Inflammatory macrophage (primary cell): ENCODE results near the gene FUT6.
"Not testable (repeated sequence)": the region's sequence is repeated elsewhere in the genome, so short reads cannot be mapped to it uniquely, and the experiment has no call there.

Source experiments
- DNase-seq, 2 donors: peaks; one replicate each; pipeline ENCODE4 v3.0.0-alpha.2; 2020 to 2022
- total RNA-seq, 18 experiments: gene quantifications; one replicate each; lab custom pipeline; 2026; ENCODE audit warnings: mixed read lengths in 6 of 18, inconsistent platforms in 2 of 18; lab: John Stamatoyannopoulos, UW

The FUT6 gene, protein sequence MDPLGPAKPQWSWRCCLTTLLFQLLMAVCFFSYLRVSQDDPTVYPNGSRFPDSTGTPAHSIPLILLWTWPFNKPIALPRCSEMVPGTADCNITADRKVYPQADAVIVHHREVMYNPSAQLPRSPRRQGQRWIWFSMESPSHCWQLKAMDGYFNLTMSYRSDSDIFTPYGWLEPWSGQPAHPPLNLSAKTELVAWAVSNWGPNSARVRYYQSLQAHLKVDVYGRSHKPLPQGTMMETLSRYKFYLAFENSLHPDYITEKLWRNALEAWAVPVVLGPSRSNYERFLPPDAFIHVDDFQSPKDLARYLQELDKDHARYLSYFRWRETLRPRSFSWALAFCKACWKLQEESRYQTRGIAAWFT
- 0 to 0.16 (median 0.05) reads per million in 18 experiments for total RNA-seq

DNA sequence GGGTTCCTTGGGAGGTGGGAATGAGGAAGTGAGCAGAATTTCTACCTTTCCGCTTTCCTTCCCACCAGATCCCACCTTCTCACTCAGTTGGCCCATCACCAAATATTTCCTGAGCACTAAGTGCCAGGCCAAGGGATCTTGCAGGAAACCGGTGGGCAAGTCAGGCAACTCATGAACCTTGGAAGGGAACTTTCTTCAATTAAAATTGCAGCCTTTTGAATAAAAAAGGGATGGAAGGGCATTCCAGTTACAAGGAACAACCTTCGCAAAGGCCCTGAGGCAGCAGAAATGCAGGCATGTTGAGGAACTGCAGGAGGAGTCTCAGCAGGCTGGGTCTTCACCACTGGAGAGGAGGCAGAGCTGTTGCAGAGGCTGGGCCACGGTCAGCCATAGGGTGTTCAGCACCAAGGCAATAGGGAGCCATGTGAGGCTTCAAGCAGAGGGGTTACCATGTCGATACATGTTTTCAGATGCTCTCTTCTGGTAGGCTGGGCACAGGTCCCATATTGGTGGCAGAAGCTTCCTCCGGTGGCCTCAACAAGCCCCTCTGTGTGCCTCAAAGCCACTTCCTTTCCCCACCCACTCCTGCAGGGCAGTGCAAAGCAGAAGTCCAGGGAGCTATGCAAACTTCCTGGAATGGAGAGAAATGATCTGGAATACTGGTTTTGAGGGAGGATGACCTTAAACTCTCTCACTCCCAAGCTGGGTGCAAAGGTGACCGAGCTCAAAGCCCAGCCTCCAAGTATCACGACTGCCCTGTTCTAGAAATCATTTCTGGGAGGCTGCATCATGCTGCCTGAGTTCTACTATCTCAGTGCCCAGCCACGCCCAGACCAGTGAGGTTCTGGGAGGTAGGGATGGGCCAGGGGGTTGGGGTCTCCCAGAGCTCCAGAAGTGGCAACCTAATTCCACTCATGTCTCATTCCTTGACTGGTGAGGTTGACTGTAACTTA is at the start of gene FUT6:
TSS of gene FUT6 (minus strand) at position 638 of the 953 bp plus-strand sequence. CDS start 7,135 bp downstream, outside the sequence.
- peak; percentile 38 to 49 for DNase-seq

- DNase-seq: peak; percentile 16 to 37
These were observed 44.7 kb upstream of the FUT6 start for GRCh38 chr19:5884065-5884811.

- DNase-seq: not testable (repeated sequence)
These were observed 43.8 kb upstream of the FUT6 start for GRCh38 chr19:5883157-5883873.

DNA sequence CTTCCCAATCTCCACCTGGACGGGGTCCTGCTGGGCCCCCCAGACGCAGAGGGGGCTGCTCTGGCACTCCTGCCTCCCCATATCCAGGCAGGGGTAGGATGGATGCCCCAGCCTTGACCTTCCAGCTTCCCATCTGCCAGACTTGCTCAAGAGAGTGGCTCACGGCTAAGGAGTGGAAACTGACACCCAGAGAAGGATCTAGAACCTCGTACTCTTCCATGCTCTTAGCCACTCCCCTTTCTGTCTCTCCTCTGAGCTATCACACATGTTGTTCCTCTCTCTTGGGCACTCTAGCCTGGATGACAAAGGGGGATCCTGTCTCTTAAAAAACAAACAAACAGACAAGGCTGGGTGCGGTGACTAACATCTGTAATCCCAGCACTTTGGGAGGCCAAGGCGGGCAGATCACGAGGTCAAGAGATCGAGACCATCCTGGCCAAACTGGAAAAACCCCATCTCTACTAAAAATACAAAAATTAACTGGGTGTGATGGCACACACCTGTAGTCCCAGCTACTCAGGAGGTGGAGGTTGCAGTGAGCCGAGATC is 43.0 kb upstream of the FUT6 start:
- DNase-seq: no peak

DNA sequence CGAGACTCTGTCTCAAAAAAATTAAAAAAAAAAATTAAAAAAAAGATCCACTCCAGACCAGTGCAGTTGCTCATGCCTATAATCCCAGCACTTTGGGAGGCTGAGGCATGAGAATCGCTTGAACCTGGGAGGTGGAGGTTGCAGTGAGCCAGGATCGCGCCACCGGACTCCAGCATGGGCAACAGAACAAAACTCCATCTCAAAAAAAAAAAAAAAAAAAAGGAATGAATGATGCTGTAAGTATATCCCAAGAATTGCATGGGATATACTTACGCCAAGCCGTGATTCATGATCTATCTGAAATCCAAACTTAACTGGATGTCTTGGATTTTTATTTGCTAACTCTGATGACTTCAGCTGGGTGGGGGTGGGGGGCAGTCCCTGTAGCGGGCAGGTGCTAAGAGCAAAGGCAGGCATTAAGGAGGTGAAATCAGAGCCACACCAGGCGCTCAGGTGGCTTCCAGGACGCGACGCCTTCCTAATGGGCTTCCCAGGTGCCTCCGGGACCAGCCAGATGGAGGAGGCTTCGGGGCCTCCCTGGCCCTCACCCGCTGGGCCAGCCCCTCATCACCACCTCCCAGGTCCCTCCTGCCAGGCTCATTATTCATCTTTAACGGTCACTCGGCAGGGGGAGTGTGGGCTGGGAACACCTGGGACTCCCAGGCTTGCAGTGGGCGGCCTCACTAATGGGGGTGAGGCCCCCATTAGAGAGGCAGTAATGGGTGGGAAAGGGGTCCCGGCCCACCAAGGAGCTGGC is 42.2 kb upstream of the FUT6 start:
- no peak for DNase-seq

GRCh38 chr19:5880604-5881078 is 41.1 kb upstream of the FUT6 start:
- no peak for DNase-seq

DNA sequence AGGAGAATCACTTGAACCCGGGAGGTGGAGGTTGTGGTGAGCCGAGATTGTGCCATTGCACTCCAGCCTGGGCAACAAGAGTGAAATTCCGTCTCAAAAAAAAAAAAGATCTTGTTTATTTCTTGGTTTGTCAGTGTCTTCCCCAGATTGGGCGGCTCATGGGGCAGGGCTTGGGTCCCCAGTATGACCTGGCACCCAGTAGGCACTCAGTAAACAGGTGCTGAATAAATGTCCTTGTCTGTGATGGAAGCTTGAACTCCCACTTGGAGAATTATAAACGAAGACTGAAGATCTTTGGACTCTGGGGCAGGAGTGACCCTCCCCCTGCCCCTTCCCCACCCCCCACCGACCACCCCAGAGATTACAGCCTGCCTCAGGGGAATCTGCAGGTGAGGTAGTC is 40.7 kb upstream of the FUT6 start:
- DNase-seq: no peak

DNA sequence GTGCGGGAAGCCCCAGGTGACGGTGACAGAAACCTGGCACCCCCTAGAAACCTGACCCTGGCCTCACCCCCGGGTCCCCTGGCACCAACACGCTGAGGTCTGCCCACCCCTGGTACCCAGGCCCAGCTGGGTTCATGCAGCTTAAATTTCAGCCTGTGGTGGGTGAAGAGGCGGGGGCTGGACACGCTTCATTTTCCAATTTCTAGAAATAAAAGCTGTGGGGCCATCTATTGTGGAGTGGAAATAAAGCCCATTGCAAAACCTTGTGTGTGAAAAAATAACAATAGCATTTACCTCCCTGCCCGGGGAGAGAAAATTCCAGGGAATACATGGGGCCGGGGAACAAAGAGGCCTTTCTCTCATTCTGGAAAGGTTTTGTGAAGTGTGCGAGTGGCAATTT is 38.4 kb upstream of the FUT6 start:
- no peak for DNase-seq

DNA sequence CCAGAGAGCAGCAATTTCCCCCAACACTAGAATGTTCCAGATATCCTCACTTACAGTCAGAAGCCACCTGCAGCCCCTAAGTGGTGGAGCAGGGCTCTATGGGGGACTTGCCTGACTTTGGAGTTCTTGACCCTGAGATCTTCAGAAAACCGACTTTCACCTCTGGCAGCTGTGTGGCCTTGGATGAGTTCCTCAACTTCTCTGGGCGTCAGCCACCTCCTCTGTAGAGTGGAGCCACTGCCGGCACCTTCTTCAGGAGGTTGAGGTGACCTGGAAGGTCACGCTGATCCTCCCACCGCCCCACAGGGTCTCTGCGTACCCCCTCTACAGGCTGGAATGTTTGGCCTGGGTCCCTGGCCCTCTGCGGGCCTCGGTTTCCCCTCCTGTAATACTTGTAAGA is 37.9 kb upstream of the FUT6 start:
- DNase-seq: no peak

DNA sequence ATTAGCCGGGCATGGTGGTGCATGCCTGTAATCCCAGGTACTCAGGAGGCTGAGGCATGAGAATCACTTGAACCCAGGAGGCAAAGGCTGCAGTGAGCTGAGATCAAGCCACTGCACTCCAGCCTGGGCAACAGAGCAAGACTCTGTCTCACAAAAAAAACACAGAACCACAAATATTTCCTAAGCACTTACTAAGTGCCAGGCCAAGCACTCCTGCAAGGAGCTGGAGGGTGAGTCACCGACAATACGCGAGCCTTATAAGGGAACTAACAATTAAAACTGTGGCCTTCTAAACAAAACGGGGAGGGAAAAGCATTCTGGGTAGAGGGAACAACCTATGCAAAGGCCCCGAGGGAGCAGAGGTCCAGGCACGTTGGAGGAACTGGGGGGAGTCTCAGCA is 35.0 kb upstream of the FUT6 start:
- peak; percentile 62 to 69 for DNase-seq

DNA sequence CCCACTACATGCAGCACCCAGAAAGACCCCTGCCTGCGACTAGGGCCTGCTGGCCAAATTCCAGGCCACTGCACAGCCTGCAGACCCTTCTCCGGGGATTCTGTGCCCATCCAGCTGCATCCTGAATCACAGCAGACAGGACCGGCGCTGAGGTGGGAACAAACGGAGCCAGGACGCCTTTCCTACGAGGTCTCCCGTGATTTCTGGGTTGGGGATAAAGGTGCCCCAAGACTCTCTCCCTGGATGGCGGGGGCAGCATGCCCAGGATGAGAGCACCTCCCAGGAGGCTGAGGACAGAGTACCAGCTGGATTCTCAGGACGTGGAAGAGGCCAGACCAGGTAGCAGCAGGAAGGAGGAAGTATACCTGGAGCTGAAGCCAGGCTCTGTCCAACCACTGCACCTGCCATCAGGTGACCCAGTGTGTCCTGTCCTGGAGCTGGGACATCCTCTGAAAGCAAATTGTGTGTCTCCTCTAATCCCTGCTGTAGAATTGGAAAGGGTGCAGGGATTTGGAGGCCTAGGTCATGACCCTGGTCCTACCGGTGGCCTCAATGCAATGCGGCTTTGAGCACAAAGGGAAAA is 34.2 kb upstream of the FUT6 start:
- no peak for DNase-seq

GRCh38 chr19:5870986-5871394 is 31.5 kb upstream of the FUT6 start:
- no peak for DNase-seq

- DNase-seq: no peak
These were observed 28.0 kb upstream of the FUT6 start for GRCh38 chr19:5867201-5868136.

- no peak for DNase-seq
These were observed 26.3 kb upstream of the FUT6 start for GRCh38 chr19:5865772-5866171.

DNA sequence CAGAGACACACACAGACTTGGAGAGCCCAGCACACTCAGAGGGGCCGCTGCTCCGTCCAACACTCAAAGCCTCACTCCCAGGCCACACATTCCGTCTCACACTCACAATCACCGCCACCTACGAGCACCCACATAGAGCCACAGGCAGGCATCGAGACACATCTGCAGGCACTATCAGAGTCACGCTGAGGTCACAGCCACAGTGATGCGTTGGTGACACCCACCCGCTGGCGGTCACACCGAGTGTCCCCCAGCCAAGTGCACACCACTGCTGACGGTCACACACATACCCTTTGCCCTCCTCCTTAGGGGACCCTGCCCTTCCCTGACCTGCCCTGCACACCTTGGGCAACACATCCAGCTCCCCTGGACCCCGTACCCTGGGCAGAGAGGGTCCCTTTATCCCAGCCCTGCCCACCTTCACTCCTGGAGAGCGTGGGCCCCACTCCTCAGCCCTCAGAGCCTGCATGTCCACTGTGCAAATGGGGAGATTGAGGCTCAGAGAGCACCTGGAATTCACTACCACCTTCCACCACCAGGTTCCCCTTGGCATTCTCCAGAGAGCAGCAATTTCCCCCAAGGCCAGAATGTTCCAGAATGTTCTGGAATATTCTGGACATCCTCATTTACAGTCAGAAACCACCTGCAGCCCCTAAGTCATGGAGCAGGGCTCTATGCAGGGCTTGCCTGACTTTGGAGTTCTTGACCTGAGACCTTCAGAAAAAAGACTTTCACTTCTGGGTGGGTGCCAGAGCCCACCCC is 25.4 kb upstream of the FUT6 start:
- DNase-seq: no peak

DNA sequence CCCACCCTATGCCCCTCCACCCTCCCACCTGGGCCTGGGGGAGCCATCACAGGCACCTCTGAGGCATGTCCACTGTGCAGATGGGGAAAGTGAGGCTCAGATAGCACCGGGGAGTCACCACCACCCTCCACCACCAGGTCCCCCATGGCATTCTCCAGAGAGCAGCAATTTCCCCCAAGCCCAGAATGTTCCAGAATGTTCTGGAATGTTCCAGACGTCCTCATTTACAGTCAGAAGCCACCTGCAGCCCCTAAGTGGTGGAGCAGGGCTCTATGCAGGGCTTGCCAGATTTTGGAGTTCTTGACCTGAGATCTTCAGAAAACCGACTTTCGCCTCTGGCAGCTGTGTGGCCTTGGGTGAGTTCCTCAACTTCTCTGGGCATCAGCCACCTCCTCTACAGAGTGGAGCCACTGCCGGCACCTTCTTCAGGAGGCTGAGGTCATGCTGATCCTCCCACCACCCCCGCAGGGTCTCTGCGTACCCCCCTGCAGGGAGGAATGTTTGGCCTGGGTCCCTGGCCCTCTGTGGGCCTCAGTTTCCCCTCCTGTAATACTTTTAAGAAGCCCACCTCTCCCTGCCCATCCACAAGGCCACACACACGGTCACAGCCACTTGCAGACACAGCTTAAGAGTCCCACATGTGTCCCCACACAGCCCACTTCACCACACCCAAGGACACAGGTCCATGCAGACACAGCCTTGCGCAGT is 24.7 kb upstream of the FUT6 start:
- DNase-seq: no peak

GRCh38 chr19:5863030-5863665 is 23.6 kb upstream of the FUT6 start:
- DNase-seq: no peak
